ENCODE data around the gene CCDC12. TPM values are rescaled to one million over a fixed set of nuclear protein-coding genes. Genes with fewer than 3 reads are reported as not detected.

CCDC12 gene
- total and polyA plus RNA-seq, 4 donors, result 34.2 to 129 (median 70.0) TPM

DNA sequence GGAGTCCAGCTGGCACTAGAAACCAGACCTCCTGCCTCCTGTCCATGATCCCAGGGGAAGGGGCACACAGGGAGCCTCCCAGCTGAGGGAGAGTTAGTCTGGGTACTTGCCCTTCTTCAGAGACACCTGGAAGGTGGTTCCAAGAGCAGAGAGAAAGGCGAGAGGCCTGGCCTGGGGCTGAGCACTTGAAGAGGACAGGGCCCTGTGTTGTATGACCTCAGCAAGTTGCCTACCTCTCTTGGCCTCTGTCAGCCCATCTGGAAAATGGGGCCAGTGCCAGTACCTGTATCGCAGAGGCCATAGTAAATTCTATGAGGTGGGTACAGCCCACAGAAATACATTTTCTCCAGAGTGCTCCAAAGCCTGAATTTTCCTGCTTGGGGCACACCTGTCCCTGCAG lies 79.5 kb downstream of the CCDC12 start:
- H3K9ac ChIP-seq (ENCODE audit: insufficient read depth in 1 of 2, low read length in 2 of 2), result no peak overlapping the region
- no peak overlapping the region for H3K27ac ChIP-seq (ENCODE audit: low read depth in 1 of 2, low read length in 1 of 2)
- ATAC-seq (ENCODE audit: insufficient read depth, low FRiP score) (no peak), DNase-seq (no peak)
- no peaks in the 10 kb centered on the region for H3K9me3 ChIP-seq (ENCODE audit: control insufficient read depth in 4 of 4, insufficient read depth in 3 of 4, low read length in 3 of 4)
- H3K4me1 ChIP-seq (ENCODE audit: control insufficient read depth in 5 of 5, insufficient read depth in 5 of 5, low read length in 5 of 5), result peaks cover 0 to 32% (median 12%) of the 10 kb centered on the region in 5 donors
- H3K4me3 ChIP-seq, result no peak overlapping the region
- peaks cover 0 to 4% (median 0%) of the 10 kb centered on the region in 3 donors for H3K27me3 ChIP-seq (ENCODE audit: control insufficient read depth in 3 of 3, insufficient read depth in 3 of 3, low read length in 2 of 3)
- 94 to 97% methylated on average over 2 of the region's 2 CpGs for WGBS, 2 donors
- TF ChIP-seq, protein P1, sequence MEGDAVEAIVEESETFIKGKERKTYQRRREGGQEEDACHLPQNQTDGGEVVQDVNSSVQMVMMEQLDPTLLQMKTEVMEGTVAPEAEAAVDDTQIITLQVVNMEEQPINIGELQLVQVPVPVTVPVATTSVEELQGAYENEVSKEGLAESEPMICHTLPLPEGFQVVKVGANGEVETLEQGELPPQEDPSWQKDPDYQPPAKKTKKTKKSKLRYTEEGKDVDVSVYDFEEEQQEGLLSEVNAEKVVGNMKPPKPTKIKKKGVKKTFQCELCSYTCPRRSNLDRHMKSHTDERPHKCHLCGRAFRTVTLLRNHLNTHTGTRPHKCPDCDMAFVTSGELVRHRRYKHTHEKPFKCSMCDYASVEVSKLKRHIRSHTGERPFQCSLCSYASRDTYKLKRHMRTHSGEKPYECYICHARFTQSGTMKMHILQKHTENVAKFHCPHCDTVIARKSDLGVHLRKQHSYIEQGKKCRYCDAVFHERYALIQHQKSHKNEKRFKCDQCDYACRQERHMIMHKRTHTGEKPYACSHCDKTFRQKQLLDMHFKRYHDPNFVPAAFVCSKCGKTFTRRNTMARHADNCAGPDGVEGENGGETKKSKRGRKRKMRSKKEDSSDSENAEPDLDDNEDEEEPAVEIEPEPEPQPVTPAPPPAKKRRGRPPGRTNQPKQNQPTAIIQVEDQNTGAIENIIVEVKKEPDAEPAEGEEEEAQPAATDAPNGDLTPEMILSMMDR (IDR thresholded peaks at IDR 0.05; ENCODE audit: control extremely low read depth, extremely low read depth), result no peak
- H3K36me3 ChIP-seq (ENCODE audit: control insufficient read depth in 4 of 4, insufficient read depth in 4 of 4, low read length in 4 of 4), result peaks cover 0 to 6% (median 2%) of the 10 kb centered on the region in 4 donors

GRCh38 chr3:46896386-46896785 lies 80.2 kb downstream of the CCDC12 start:
- Histone ChIP-seq H3K4me3 (no peak overlapping the region), H3K27me3 (ENCODE audit: control insufficient read depth in 3 of 3, insufficient read depth in 3 of 3, low read length in 2 of 3) (peaks cover 0 to 4% (median 0%) of the 10 kb centered on the region in 3 donors), H3K9me3 (ENCODE audit: control insufficient read depth in 4 of 4, insufficient read depth in 3 of 4, low read length in 3 of 4) (no peaks in the 10 kb centered on the region), H3K9ac (ENCODE audit: insufficient read depth in 1 of 2, low read length in 2 of 2) (no peak overlapping the region), H3K4me1 (ENCODE audit: control insufficient read depth in 5 of 5, insufficient read depth in 5 of 5, low read length in 5 of 5) (peaks cover 0 to 38% (median 13%) of the 10 kb centered on the region in 5 donors), H3K36me3 (ENCODE audit: control insufficient read depth in 4 of 4, insufficient read depth in 4 of 4, low read length in 4 of 4) (peaks cover 0 to 4% (median 2%) of the 10 kb centered on the region in 4 donors), H3K27ac (ENCODE audit: low read depth in 1 of 2, low read length in 1 of 2) (no peak overlapping the region)
- ATAC-seq (ENCODE audit: insufficient read depth, low FRiP score), result no peak
- peak in 1 of 3 donors; percentile 1 for DNase-seq
- TF ChIP-seq, protein P1 (IDR thresholded peaks at IDR 0.05; ENCODE audit: control extremely low read depth, extremely low read depth), result no peak
- 74 to 82% methylated on average over 5 of the region's 5 CpGs for WGBS, 2 donors

GRCh38 chr3:46895761-46896160 lies 80.8 kb downstream of the CCDC12 start:
- DNase-seq, result no peak

More at GRCh38 chr3:46895761-46896160, 80.8 kb downstream of the CCDC12 start:
- Histone ChIP-seq H3K36me3 (ENCODE audit: control insufficient read depth in 4 of 4, insufficient read depth in 4 of 4, low read length in 4 of 4) (peaks cover 0 to 3% (median 2%) of the 10 kb centered on the region in 4 donors), H3K9me3 (ENCODE audit: control insufficient read depth in 4 of 4, insufficient read depth in 3 of 4, low read length in 3 of 4) (no peaks in the 10 kb centered on the region), H3K4me3 (no peak overlapping the region), H3K9ac (ENCODE audit: insufficient read depth in 1 of 2, low read length in 2 of 2) (no peak overlapping the region), H3K27me3 (ENCODE audit: control insufficient read depth in 3 of 3, insufficient read depth in 3 of 3, low read length in 2 of 3) (peaks cover 0 to 4% (median 0%) of the 10 kb centered on the region in 3 donors), H3K4me1 (ENCODE audit: control insufficient read depth in 5 of 5, insufficient read depth in 5 of 5, low read length in 5 of 5) (peaks cover 0 to 45% (median 13%) of the 10 kb centered on the region in 5 donors), H3K27ac (ENCODE audit: low read depth in 1 of 2, low read length in 1 of 2) (no peak overlapping the region)
- 83 to 95% methylated on average over 4 of the region's 4 CpGs for WGBS, 2 donors
- TF ChIP-seq, protein P1 (IDR thresholded peaks at IDR 0.05; ENCODE audit: control extremely low read depth, extremely low read depth), result no peak
- ATAC-seq (ENCODE audit: insufficient read depth, low FRiP score), result no peak
